Nephron (organoid): Measurements from ENCODE around the gene C16orf87.
A peak's percentile ranks its signal among the peaks of the same experiment; 100 is the strongest.

ENCODE experiments used
- H3K27ac Mint-ChIP-seq, 3 experiments: 2 replicates each; pipeline ENCODE4 v1.8.0; 2020; ENCODE audit warnings: mixed read lengths in 3 of 3, mild to moderate bottlenecking in 2 of 3, moderate library complexity in 1 of 3
- H3K27me3 Mint-ChIP-seq: 2 replicates; pipeline ENCODE4 v1.8.0; 2021; ENCODE audit warnings: low read depth, mild to moderate bottlenecking, moderate library complexity, mixed read lengths
- H3K36me3 Mint-ChIP-seq: 2 replicates; pipeline ENCODE4 v1.8.0; 2020; ENCODE audit warnings: low read depth, mixed read lengths
- H3K4me1 Mint-ChIP-seq: 2 replicates; pipeline ENCODE4 v1.8.0; 2020; ENCODE audit warnings: mixed read lengths
- H3K4me3 Mint-ChIP-seq, 3 experiments: 2 replicates each; pipeline ENCODE4 v1.8.0; 2020; ENCODE audit warnings: mild to moderate bottlenecking in 3 of 3, mixed read lengths in 3 of 3, moderate library complexity in 2 of 3
- H3K9me3 Mint-ChIP-seq: 2 replicates; pipeline ENCODE4 v1.8.0; 2020; ENCODE audit warnings: mixed read lengths
- CTCF ChIP-seq, 3 experiments: fragments of 200-600 bp; sonication (generic); IDR thresholded peaks; one replicate each; pipeline ENCODE4 v1.5.0; 2021; ENCODE audit warnings: antibody characterized with exemption in 3 of 3; ENCODE audit not compliant: unreplicated experiment in 3 of 3

The C16orf87 gene

GRCh38 chr16:46862555-46863447, 31.8 kb upstream of the C16orf87 start:
- Mint-ChIP-seq H3K4me3 (no peak overlapping the region), H3K27me3 (peaks cover 7% of the 10 kb centered on the region), H3K27ac (no peak overlapping the region), H3K36me3 (no peaks in the 10 kb centered on the region), H3K9me3 (no peaks in the 10 kb centered on the region), H3K4me1 (peaks cover 1% of the 10 kb centered on the region)
- no peak for TF ChIP-seq CTCF (IDR thresholded peaks at IDR 0.05; ENCODE audit: unreplicated experiment in 3 of 3)

GRCh38 chr16:46859719-46860152, 28.8 kb upstream of the C16orf87 start:
- H3K27me3 Mint-ChIP-seq = peaks cover 12% of the 10 kb centered on the region
- no peak overlapping the region for H3K4me3 Mint-ChIP-seq
- no peak for TF ChIP-seq CTCF (IDR thresholded peaks at IDR 0.05; ENCODE audit: unreplicated experiment in 3 of 3)
- peaks cover 7% of the 10 kb centered on the region for H3K4me1 Mint-ChIP-seq
- no peaks in the 10 kb centered on the region for H3K9me3 Mint-ChIP-seq
- no peak overlapping the region for H3K27ac Mint-ChIP-seq
- H3K36me3 Mint-ChIP-seq = no peaks in the 10 kb centered on the region

GRCh38 chr16:46858151-46858550, 27.2 kb upstream of the C16orf87 start:
- Mint-ChIP-seq H3K9me3 (no peaks in the 10 kb centered on the region), H3K4me3 (no peak overlapping the region), H3K27ac (peak overlapping the region in 1 of 3 experiments; percentile 77), H3K4me1 (peaks cover 14% of the 10 kb centered on the region), H3K36me3 (no peaks in the 10 kb centered on the region), H3K27me3 (peaks cover 12% of the 10 kb centered on the region)
- TF ChIP-seq CTCF (IDR thresholded peaks at IDR 0.05; ENCODE audit: unreplicated experiment in 3 of 3) = no peak

GRCh38 chr16:46857368-46857945, 26.5 kb upstream of the C16orf87 start:
- peak; percentile 49 to 61 (median 53) for TF ChIP-seq CTCF (IDR thresholded peaks at IDR 0.05; ENCODE audit: unreplicated experiment in 3 of 3)

GRCh38 chr16:46855389-46855788, 24.4 kb upstream of the C16orf87 start:
- Mint-ChIP-seq H3K4me1 (peaks cover 14% of the 10 kb centered on the region), H3K27me3 (peaks cover 12% of the 10 kb centered on the region), H3K9me3 (no peaks in the 10 kb centered on the region), H3K27ac (peak overlapping the region in 1 of 3 experiments; percentile 36), H3K36me3 (no peaks in the 10 kb centered on the region), H3K4me3 (no peak overlapping the region)
- TF ChIP-seq CTCF (IDR thresholded peaks at IDR 0.05; ENCODE audit: unreplicated experiment in 3 of 3) = no peak

More at GRCh38 chr16:46857368-46857945, 26.5 kb upstream of the C16orf87 start:
- Mint-ChIP-seq H3K36me3 (no peaks in the 10 kb centered on the region), H3K4me3 (no peak overlapping the region), H3K27me3 (peaks cover 16% of the 10 kb centered on the region), H3K4me1 (peaks cover 14% of the 10 kb centered on the region), H3K9me3 (no peaks in the 10 kb centered on the region), H3K27ac (peak overlapping the region in 2 of 3 experiments; percentile 77)
